Activated naive CD8-positive, alpha-beta T cell treated with anti-CD3 and anti-CD28 coated beads for 36 hours (primary cell): ENCODE measurements around the gene BAAT. TPM values are rescaled to one million over a fixed set of nuclear protein-coding genes. Genes with fewer than 3 reads are reported as not detected.
"Not testable (repeated sequence)": the region's sequence is repeated elsewhere in the genome, so short reads cannot be mapped to it uniquely, and the experiment has no call there.

ENCODE experiments used
- DNase-seq: peaks from one replicate; pipeline ENCODE4 v3.0.0; 2021
- H3K27ac Mint-ChIP-seq: one replicate; pipeline ENCODE4 v1.8.0; 2022; ENCODE audit warnings: mild to moderate bottlenecking, moderate library complexity, mixed read lengths
- H3K27me3 Mint-ChIP-seq: one replicate; pipeline ENCODE4 v1.8.0; 2022; ENCODE audit warnings: mild to moderate bottlenecking, mixed read lengths
- H3K36me3 Mint-ChIP-seq: one replicate; pipeline ENCODE4 v1.8.0; 2021; ENCODE audit warnings: mild to moderate bottlenecking, mixed read lengths
- H3K4me1 Mint-ChIP-seq: one replicate; pipeline ENCODE4 v1.8.0; 2021; ENCODE audit warnings: mixed read lengths
- H3K4me3 Mint-ChIP-seq: one replicate; pipeline ENCODE4 v1.8.0; 2022; ENCODE audit warnings: mild to moderate bottlenecking, moderate library complexity, mixed read lengths
- H3K9me3 Mint-ChIP-seq: one replicate; pipeline ENCODE4 v1.8.0; 2022; ENCODE audit warnings: mixed read lengths
- total RNA-seq, 2 experiments: library from RNA; stranded (reverse); gene quantifications; one replicate each; pipeline ENCODE4 v1.2.3, GENCODE V29; 2021

The BAAT gene
- total RNA-seq, 2 experiments from 2014 or later, result 0.06 to 0.10 TPM

DNA sequence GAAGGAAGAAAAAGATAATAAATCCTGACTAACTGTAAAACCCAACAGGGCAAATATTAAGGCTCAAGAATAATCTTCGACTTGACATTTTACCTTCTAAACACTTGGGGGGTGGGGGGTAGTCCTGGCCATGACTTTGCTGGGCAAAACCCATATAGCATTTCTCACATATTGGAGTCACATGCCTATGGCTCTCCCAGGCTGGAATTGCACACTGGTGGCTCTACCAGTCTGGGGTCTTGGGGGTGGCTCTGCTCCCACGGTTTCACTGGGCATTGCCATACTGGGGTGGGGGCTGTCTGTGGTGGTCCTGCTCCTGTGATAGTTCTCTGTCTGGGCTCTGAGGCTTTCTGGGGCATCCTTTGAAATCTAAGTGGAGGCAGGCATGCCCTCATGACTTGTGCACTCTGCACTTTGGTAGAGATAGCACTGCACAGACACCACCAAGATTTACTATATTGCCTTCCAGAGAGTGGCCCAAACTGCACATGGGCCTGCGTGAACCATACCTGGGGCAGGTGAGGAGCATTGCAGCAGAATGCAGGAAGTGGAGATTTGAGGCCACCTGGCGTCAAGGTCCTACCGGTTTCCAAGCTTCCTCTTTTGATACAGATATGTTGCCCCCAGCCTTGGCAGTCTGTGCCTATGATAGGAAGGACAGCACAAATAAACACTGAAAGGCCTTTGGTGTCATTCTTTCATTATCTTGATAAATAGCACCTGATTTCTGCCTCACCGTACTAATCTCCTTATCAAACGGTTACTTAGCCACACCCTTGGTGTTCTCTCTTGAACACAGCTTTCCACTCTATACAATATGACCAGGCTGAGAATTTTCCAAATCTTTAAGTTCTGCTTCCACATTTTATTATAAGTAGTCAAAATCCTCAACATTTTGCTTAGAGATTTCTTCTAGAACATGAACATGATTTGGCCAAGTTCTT, 29.8 kb downstream of the BAAT start:
- peaks cover 5% of the 10 kb centered on the region for H3K27me3 Mint-ChIP-seq
- DNase-seq, result no peak
- no peaks in the 10 kb centered on the region for H3K4me1 Mint-ChIP-seq
- no peak overlapping the region for H3K27ac Mint-ChIP-seq
- no peak overlapping the region for H3K4me3 Mint-ChIP-seq
- no peaks in the 10 kb centered on the region for H3K36me3 Mint-ChIP-seq
- peaks cover 2% of the 10 kb centered on the region for H3K9me3 Mint-ChIP-seq

DNA sequence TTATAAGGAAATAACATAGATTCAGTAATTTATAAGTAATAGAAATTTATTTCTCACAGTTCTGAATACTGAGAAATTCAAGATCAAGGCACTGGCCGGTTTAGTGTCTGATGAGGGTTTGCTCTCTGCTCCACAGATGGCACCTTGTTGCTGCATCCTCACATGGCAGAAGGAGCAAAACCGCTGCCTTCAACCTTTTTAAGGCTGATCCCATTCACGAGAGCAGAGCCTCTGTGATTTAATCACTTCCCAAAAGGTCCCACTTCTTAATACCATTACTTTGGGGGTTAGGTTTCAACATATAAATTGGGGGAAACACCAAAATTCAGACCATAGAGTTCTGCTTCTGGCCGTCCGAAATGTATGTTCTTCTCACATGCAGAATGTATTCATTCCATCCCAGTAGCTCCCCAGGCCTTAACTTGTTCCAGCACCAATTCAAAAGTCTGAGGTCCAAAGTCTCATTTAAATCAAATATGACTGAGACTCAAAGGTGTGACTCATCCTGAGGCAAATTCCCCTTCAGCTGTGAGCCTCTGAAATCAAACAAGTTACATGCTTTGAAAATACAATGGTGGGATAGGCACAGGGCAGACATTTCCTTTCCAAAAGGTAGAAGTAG, 30.6 kb downstream of the BAAT start:
- Mint-ChIP-seq H3K4me1 (no peaks in the 10 kb centered on the region), H3K27me3 (peaks cover 5% of the 10 kb centered on the region), H3K9me3 (peaks cover 2% of the 10 kb centered on the region), H3K27ac (no peak overlapping the region), H3K4me3 (no peak overlapping the region), H3K36me3 (no peaks in the 10 kb centered on the region)
- no peak for DNase-seq

DNA sequence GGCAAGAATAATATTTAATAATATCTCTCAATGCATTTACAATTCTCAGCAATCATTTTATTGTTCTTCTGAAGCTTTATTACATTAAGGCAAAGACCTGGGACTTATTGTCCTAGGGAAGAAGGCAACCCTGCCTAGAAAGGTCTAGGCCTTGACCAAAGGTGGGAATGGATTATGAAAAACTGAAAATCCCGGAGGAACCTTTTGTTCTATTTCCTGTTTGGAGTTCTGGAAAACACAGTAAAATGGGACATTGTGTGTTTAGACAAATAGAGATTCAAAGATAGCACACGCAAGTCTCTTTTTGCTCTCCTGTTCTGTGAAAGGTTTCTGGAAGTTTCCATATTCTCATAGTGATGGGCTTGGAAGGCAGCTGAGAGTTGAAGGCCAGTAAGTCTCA, 31.1 kb downstream of the BAAT start:
- Mint-ChIP-seq H3K36me3 (no peaks in the 10 kb centered on the region), H3K4me3 (no peak overlapping the region), H3K27me3 (peaks cover 5% of the 10 kb centered on the region), H3K9me3 (peaks cover 2% of the 10 kb centered on the region), H3K4me1 (no peaks in the 10 kb centered on the region), H3K27ac (no peak overlapping the region)
- DNase-seq, result no peak

DNA sequence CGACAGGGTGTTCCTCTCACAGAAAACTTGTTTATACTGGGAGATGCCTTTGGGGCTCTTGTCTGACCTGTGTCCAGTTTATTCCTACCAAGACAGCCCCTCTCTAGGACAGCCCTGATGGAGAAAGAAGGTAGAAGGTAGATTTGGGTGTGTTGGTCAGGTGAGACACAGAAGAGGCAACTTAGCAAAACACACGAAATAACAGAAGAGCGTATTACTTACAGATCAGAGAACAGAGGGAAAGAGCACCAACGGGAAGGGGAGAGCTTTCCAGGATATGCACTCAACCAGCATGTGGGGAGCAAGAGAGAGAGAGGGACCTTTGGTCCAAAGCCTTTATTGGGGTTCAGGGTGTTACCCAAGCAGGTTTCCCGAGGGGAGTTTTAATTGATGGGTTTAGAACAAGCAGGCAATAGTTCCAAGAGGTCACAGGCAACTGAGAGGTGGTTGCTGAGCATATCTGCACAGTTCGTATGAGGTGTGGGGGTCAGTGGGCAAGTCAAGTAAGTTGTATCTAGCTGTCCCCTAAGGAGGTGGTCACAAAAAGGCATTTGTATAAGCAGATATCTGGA, 31.8 kb downstream of the BAAT start:
- peaks cover 2% of the 10 kb centered on the region for H3K9me3 Mint-ChIP-seq
- H3K36me3 Mint-ChIP-seq, result no peaks in the 10 kb centered on the region
- H3K4me1 Mint-ChIP-seq, result no peaks in the 10 kb centered on the region
- DNase-seq, result no peak
- no peak overlapping the region for H3K27ac Mint-ChIP-seq
- peaks cover 5% of the 10 kb centered on the region for H3K27me3 Mint-ChIP-seq
- H3K4me3 Mint-ChIP-seq, result no peak overlapping the region

DNA sequence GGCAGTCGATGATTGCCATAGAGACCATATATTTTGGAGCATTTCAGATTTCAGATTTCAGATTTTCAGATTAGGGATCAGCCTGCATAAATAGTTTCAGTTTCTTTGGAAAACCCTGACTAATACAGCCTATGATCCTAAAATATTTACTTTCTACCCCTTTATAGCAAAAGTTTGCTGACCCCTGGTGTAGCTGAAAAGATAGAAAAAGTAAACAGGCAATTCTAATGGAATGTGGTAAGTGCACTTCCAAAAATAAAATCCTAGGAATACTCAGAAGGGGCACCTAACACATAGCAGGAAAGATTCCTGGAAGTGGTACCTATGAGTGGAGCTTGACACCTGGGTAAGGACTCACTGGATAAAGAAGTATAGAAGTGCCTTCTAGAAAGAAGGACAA, 34.5 kb downstream of the BAAT start:
- peaks cover 9% of the 10 kb centered on the region for H3K27me3 Mint-ChIP-seq
- no peaks in the 10 kb centered on the region for H3K9me3 Mint-ChIP-seq
- H3K4me3 Mint-ChIP-seq, result no peak overlapping the region
- DNase-seq, result no peak
- no peaks in the 10 kb centered on the region for H3K36me3 Mint-ChIP-seq
- H3K4me1 Mint-ChIP-seq, result no peaks in the 10 kb centered on the region
- H3K27ac Mint-ChIP-seq, result no peak overlapping the region

DNA sequence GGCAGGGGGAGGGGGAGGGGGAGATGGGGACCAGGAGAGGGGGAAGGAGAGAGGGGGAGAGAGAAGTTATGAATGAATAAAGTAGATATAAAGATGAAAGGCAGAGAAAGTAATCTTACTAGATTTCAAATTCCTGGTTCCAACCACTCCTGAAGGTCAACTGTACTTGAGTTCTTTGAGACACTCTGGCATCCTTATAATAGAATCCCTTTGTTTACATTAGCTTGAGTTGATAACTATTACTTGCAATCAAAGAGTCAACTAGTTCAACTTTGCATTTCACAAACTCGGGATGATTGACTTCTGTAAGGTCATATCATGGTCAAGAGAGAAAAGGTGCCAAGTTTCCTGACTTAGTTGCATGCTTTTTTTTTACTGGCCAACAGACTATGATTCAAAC, 42.2 kb downstream of the BAAT start:
- H3K27ac Mint-ChIP-seq, result no peak overlapping the region
- H3K4me3 Mint-ChIP-seq, result no peak overlapping the region
- H3K36me3 Mint-ChIP-seq, result no peaks in the 10 kb centered on the region
- H3K4me1 Mint-ChIP-seq, result no peaks in the 10 kb centered on the region
- H3K9me3 Mint-ChIP-seq, result no peaks in the 10 kb centered on the region
- no peak for DNase-seq
- H3K27me3 Mint-ChIP-seq, result peaks cover 31% of the 10 kb centered on the region

DNA sequence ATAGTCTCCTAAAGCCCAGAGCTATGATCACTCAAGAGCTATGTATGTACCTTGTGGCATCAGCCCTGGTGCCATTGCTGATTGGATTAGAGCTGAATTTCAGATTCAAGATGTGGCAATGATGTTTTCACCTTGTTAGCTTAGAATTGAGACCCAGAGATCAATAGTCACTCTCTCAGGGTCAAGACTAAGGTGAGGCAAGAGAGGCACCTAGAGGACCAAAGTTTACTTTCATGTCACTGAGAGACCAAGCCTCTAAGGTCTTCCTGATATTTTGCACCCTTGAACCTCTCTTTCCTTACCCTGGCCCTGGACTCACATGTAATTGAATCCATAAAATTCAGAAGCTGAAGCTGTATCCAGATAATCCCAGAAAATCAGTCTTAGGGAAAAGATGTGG, 42.8 kb downstream of the BAAT start:
- H3K36me3 Mint-ChIP-seq, result no peaks in the 10 kb centered on the region
- no peak overlapping the region for H3K4me3 Mint-ChIP-seq
- no peak overlapping the region for H3K27ac Mint-ChIP-seq
- H3K4me1 Mint-ChIP-seq, result no peaks in the 10 kb centered on the region
- DNase-seq, result no peak
- no peaks in the 10 kb centered on the region for H3K9me3 Mint-ChIP-seq
- peaks cover 31% of the 10 kb centered on the region for H3K27me3 Mint-ChIP-seq

DNA sequence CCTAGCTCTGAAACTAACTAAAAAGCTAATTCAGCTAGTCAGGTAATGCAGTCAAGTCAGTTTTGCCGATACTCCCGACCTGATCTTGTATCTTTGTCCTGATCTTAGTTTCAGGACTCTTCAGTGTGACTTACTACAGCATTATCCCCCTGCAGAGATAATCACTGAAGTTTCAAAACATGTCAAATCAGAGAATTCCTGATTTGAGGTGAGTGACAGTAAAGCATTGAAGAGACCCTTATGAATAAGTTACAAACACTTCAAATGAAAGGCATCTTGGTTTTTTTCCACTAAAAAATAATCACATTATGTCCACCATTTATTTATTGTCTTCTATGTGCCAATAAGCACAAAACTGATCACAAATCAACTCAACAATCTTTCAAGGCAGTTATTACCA, 47.6 kb downstream of the BAAT start:
- H3K27ac Mint-ChIP-seq, result no peak overlapping the region
- no peak overlapping the region for H3K4me3 Mint-ChIP-seq
- DNase-seq, result no peak
- peaks cover 19% of the 10 kb centered on the region for H3K27me3 Mint-ChIP-seq
- H3K4me1 Mint-ChIP-seq, result no peaks in the 10 kb centered on the region
- no peaks in the 10 kb centered on the region for H3K36me3 Mint-ChIP-seq
- H3K9me3 Mint-ChIP-seq, result no peaks in the 10 kb centered on the region

DNA sequence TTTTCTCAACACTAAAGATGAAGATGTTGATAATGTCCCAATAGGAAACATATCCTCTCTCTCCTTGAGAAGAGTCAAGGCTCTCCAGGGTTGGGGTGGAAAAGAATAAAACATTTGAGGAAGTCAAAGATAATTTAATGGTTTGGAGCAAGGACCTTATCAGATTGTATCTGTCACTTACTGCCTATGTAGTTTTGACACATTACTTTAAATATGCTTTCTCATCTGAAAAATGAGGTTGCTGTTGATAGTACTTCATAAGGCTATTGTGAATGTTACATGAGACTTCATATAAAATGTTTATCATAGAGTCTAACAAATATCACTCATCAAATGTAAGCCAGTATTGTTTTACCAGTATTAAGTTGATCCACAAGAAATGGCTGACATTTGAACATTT, 48.7 kb downstream of the BAAT start:
- peaks cover 18% of the 10 kb centered on the region for H3K27me3 Mint-ChIP-seq
- no peak overlapping the region for H3K27ac Mint-ChIP-seq
- H3K4me1 Mint-ChIP-seq, result no peaks in the 10 kb centered on the region
- no peak overlapping the region for H3K4me3 Mint-ChIP-seq
- no peak for DNase-seq
- H3K9me3 Mint-ChIP-seq, result no peaks in the 10 kb centered on the region
- no peaks in the 10 kb centered on the region for H3K36me3 Mint-ChIP-seq

DNA sequence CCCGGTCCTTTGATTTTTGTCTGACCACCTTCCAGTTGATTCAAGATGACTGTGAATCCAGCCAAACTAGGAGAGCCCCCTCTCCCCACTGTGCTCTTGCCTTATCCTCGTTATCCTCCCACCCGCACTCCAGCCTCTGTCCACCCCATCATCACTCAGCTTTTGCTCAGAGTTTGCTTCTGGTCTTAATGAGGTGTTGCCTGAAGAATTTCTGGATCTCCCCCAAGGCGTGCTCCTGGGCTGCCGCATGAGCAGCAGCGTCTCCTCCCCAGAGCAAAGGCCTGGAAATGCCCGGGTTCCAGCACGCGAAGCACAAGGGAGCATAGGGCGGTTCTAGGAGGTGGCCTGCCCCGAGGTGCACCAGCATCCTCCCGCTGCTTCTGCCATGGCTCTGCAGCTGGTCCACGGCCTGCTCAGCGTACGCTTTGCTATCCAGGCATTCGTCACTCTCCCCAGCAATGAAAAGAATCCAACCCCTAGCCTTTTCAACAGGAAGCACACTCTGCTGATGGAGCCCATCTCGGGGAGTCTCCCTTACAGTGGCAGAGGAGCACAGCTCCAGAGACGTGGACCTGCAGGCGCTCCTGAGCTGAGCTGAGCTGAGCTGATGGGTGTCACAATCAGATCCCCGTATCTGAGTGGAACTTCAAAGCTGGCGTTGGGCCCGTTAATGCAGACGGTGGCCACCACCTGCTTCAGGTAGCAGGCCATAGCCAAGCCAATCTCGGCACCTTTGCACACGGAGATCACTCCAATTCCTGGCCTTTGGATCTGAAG, 50.7 kb downstream of the BAAT start:
- no peaks in the 10 kb centered on the region for H3K4me1 Mint-ChIP-seq
- no peak for DNase-seq
- H3K27me3 Mint-ChIP-seq, result peaks cover 17% of the 10 kb centered on the region
- H3K9me3 Mint-ChIP-seq, result no peaks in the 10 kb centered on the region
- no peak overlapping the region for H3K27ac Mint-ChIP-seq
- H3K36me3 Mint-ChIP-seq, result no peaks in the 10 kb centered on the region
- H3K4me3 Mint-ChIP-seq, result no peak overlapping the region

DNA sequence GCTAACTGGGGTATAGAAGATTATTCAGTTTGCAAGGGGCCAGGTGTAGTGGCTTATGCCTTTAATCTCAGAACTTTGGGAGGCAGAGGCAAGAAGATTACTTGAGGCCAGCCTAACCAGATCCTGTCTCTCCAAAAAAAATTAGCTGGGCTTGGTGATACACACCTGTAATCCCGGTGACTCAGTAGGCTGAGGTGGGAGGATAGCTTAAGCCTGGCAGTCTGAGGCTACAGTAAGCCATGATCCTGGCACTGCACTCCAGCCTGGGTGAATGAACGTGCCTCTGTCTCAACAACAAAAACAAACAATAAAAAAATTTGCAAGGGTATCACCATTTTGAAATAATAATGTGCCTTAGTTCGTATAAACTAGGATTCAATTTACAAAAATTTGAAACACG, 51.3 kb downstream of the BAAT start:
- Mint-ChIP-seq H3K36me3 (no peaks in the 10 kb centered on the region), H3K4me1 (no peaks in the 10 kb centered on the region), H3K4me3 (no peak overlapping the region), H3K27ac (no peak overlapping the region), H3K9me3 (no peaks in the 10 kb centered on the region), H3K27me3 (peaks cover 11% of the 10 kb centered on the region)
- no peak for DNase-seq

DNA sequence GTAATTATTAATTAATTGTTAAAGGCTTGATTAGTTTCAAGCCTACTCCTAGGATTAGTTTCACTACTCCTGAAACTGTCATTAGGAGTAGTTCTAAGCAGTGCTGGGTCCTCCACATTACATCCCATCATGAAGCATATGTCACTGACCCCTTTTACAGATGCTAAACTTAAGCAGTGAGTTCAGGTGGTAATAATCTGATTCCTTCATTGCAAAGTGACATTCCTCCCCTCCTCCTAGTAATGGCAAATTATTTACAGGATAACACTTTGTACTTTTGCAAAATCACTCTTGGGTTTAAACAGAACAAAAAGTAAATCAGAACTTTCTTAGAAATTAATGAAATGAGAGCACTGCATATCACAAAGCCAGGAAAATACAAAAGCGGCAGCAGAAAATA, 52.4 kb downstream of the BAAT start:
- no peaks in the 10 kb centered on the region for H3K36me3 Mint-ChIP-seq
- H3K27ac Mint-ChIP-seq, result no peak overlapping the region
- no peaks in the 10 kb centered on the region for H3K4me1 Mint-ChIP-seq
- H3K4me3 Mint-ChIP-seq, result no peak overlapping the region
- H3K9me3 Mint-ChIP-seq, result peaks cover 2% of the 10 kb centered on the region
- H3K27me3 Mint-ChIP-seq, result peaks cover 11% of the 10 kb centered on the region
- DNase-seq, result no peak

DNA sequence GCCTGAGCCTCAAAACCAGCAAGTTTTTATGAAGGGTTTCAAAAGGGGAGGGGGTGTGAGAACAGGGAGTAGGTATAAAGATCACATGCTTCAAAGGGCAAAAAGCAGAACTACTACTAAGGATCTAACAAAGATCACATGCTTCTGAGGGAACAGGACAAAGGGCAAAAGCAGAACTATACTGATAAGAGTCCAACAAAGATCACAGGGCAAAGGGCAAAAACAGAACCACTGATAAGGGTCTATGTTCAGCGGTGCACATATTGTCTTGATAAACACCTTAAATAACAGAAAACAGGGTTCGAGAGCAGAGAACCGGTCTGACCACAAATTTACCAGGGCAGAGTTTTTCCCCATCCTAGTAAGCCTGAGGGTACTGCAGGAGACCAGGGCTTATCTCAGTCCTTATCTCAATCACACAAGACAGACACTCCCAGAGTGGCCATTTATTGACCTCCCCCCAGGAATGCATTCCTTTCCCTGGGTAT, 57.3 kb downstream of the BAAT start:
- H3K9me3 Mint-ChIP-seq, H3K36me3 Mint-ChIP-seq, H3K4me3 Mint-ChIP-seq, H3K4me1 Mint-ChIP-seq, H3K27ac Mint-ChIP-seq, DNase-seq: not testable (repeated sequence)
- peaks cover 20% of the 10 kb centered on the region for H3K27me3 Mint-ChIP-seq

DNA sequence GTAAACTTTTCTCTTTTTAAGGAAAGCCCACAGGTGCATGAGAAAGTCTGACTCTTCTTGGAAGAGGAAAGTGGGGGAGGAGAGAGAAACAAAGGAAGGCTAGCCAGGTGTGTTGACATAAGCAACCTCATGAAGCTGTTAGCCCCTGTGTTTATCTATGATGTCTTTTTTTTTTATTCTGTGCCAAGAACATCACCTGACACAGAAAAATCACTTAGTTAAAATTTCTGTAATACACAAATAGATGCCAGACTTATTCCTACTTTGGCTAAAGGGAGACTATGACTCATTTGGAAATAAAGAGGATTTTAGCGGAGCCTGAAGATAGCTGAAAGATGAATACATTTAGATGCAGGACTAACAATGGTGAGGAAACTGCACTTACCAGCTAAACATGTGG, 58.3 kb downstream of the BAAT start:
- H3K4me3 Mint-ChIP-seq, result no peak overlapping the region
- no peaks in the 10 kb centered on the region for H3K4me1 Mint-ChIP-seq
- H3K27ac Mint-ChIP-seq, result no peak overlapping the region
- H3K27me3 Mint-ChIP-seq, result peaks cover 19% of the 10 kb centered on the region
- no peaks in the 10 kb centered on the region for H3K36me3 Mint-ChIP-seq
- H3K9me3 Mint-ChIP-seq, result peaks cover 5% of the 10 kb centered on the region
- no peak for DNase-seq

DNA sequence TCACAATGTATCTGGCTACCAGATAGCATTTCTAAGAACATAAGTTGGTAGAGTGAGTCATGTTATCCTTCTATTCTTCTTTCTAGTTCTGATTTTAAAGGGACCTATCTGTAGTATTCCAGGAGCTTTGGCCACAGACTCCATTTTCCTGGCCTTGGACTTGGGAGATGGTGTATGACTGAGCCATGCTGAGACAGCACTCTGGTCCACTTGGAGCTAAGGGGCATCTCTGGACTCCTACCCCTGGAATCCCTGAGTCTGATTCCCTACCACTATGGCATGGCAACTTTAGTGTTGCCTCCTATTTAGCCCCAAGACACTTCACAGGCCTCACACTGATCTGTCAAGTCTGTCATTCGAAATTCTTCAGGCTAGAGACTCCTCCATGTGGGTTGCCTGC, 58.8 kb downstream of the BAAT start:
- H3K36me3 Mint-ChIP-seq, result no peaks in the 10 kb centered on the region
- no peak overlapping the region for H3K27ac Mint-ChIP-seq
- DNase-seq, result no peak
- H3K9me3 Mint-ChIP-seq, result peaks cover 5% of the 10 kb centered on the region
- H3K27me3 Mint-ChIP-seq, result peaks cover 19% of the 10 kb centered on the region
- no peak overlapping the region for H3K4me3 Mint-ChIP-seq
- no peaks in the 10 kb centered on the region for H3K4me1 Mint-ChIP-seq
